OCI-LY1 (cell line): Measurements from ENCODE around the gene ARFGEF2.

Source experiments
- H2AFZ ChIP-seq: fragments of 200-600 bp; sonication (generic), shearing (Covaris generic); 2 replicates; pipeline ENCODE4 v1.6.0; 2014; ENCODE audit warnings: antibody characterized with exemption, mild to moderate bottlenecking, low read length
- H3F3A ChIP-seq: fragments of 200-600 bp; sonication (generic), shearing (Covaris generic); 2 replicates; pipeline ENCODE4 v1.6.0; 2014; ENCODE audit warnings: mild to moderate bottlenecking, antibody characterized with exemption, low read length, moderate library complexity; ENCODE audit not compliant: insufficient read depth
- H3K27ac ChIP-seq: fragments of 200-600 bp; sonication (generic); 2 replicates; pipeline ENCODE4 v1.5.1; 2014; ENCODE audit warnings: low read length, mixed run types, mild to moderate bottlenecking, low read depth; ENCODE audit not compliant: poor library complexity, severe bottlenecking
- H3K27me3 ChIP-seq: fragments of 200-600 bp; sonication (generic); 2 replicates; pipeline ENCODE4 v1.6.0; 2014; ENCODE audit warnings: antibody characterized with exemption, mild to moderate bottlenecking, low read length, moderate library complexity; ENCODE audit not compliant: insufficient read depth
- H3K36me3 ChIP-seq: fragments of 200-600 bp; sonication (generic); 2 replicates; pipeline ENCODE4 v1.6.1; 2014; ENCODE audit warnings: mild to moderate bottlenecking, antibody characterized with exemption, low read length, moderate library complexity, mixed read lengths; ENCODE audit not compliant: insufficient read depth
- H3K4me1 ChIP-seq: fragments of 200-600 bp; sonication (generic); 2 replicates; pipeline ENCODE4 v1.5.1; 2014; ENCODE audit warnings: mild to moderate bottlenecking, low read length, moderate library complexity; ENCODE audit not compliant: insufficient read depth, severe bottlenecking
- H3K4me2 ChIP-seq: fragments of 200-600 bp; sonication (generic), shearing (Covaris generic); 2 replicates; pipeline ENCODE4 v1.6.1; 2014; ENCODE audit warnings: low read length
- H3K4me3 ChIP-seq: fragments of 200-600 bp; sonication (generic); 2 replicates; pipeline ENCODE4 v1.5.1; 2014; ENCODE audit warnings: low read length, low read depth, mild to moderate bottlenecking, mixed read lengths; ENCODE audit not compliant: poor library complexity, severe bottlenecking
- H3K79me2 ChIP-seq: fragments of 200-600 bp; shearing (Covaris generic); 2 replicates; pipeline ENCODE4 v1.6.1; 2016; ENCODE audit warnings: mixed run types, low read length, mixed read lengths; ENCODE audit not compliant: insufficient read depth
- H3K9ac ChIP-seq: fragments of 200-600 bp; sonication (generic), shearing (Covaris generic); 2 replicates; pipeline ENCODE4 v1.6.1; 2014; ENCODE audit warnings: mild to moderate bottlenecking, low read length, mixed read lengths
- H3K9me2 ChIP-seq: fragments of 200-600 bp; sonication (generic), shearing (Covaris generic); 2 replicates; pipeline ENCODE4 v1.6.1; 2014; ENCODE audit warnings: low read depth, mild to moderate bottlenecking, low read length, mixed read lengths
- H3K9me3 ChIP-seq: fragments of 200-600 bp; shearing (Covaris generic); 2 replicates; pipeline ENCODE4 v1.6.1; 2014; ENCODE audit warnings: low read length, mixed read lengths
- H4K20me1 ChIP-seq: fragments of 200-600 bp; sonication (generic), shearing (Covaris generic); 2 replicates; pipeline ENCODE4 v1.6.0; 2016; ENCODE audit warnings: mild to moderate bottlenecking, low read length; ENCODE audit not compliant: insufficient read depth
- CTCF ChIP-seq: fragments of 200-600 bp; sonication (generic), shearing (Covaris generic); IDR thresholded peaks from 2 replicates; pipeline ENCODE4 v1.5.1; 2017; ENCODE audit warnings: mild to moderate bottlenecking, antibody characterized with exemption, low read length, moderate library complexity, mixed read lengths
- EZH2 ChIP-seq: fragments of 200-600 bp; sonication (generic), shearing (Covaris generic); IDR thresholded peaks from 2 replicates; pipeline ENCODE4 v1.8.0; 2017; ENCODE audit warnings: borderline replicate concordance, mixed run types, mild to moderate bottlenecking, antibody characterized with exemption, low read length, moderate library complexity, mixed read lengths

The ARFGEF2 gene

GRCh38 chr20:48906221-48906877 is 15.2 kb upstream of the ARFGEF2 start:
- H3K9me3 ChIP-seq, result peaks cover 7% of the 10 kb centered on the region; the same call in 1 of the 2 replicates
- no peaks in the 10 kb centered on the region for H3F3A ChIP-seq
- H3K4me3 ChIP-seq, result no peak overlapping the region
- no peak overlapping the region for H2AFZ ChIP-seq
- no peak overlapping the region for H3K9ac ChIP-seq
- no peak overlapping the region for H3K27ac ChIP-seq
- no peak overlapping the region for H3K4me2 ChIP-seq
- no peaks in the 10 kb centered on the region for H3K27me3 ChIP-seq
- no peaks in the 10 kb centered on the region for H3K4me1 ChIP-seq
- TF ChIP-seq EZH2 (no peak), CTCF (no peak)
- H4K20me1 ChIP-seq, result no peaks in the 10 kb centered on the region
- H3K36me3 ChIP-seq, result no peaks in the 10 kb centered on the region; the same call in 1 of the 2 replicates
- H3K9me2 ChIP-seq, result no peaks in the 10 kb centered on the region
- no peaks in the 10 kb centered on the region for H3K79me2 ChIP-seq

- H3K27me3 ChIP-seq, result no peaks in the 10 kb centered on the region
- no peak for TF ChIP-seq CTCF
- no peak for TF ChIP-seq EZH2
- no peaks in the 10 kb centered on the region for H3K9me2 ChIP-seq
- H3F3A ChIP-seq, result no peaks in the 10 kb centered on the region
- H2AFZ ChIP-seq, result no peak overlapping the region
- no peaks in the 10 kb centered on the region for H4K20me1 ChIP-seq
- H3K4me3 ChIP-seq, result no peak overlapping the region
- no peak overlapping the region for H3K9ac ChIP-seq
- H3K27ac ChIP-seq, result no peak overlapping the region
- H3K9me3 ChIP-seq, result peaks cover 7% of the 10 kb centered on the region; the same call in 1 of the 2 replicates
- no peak overlapping the region for H3K4me2 ChIP-seq
- H3K36me3 ChIP-seq, result no peaks in the 10 kb centered on the region; the same call in 1 of the 2 replicates
- no peaks in the 10 kb centered on the region for H3K79me2 ChIP-seq
- no peaks in the 10 kb centered on the region for H3K4me1 ChIP-seq
These were observed 12.7 kb upstream of the ARFGEF2 start for GRCh38 chr20:48908656-48909319.

GRCh38 chr20:48909910-48910309 is 11.6 kb upstream of the ARFGEF2 start:
- Histone ChIP-seq H2AFZ (no peak overlapping the region), H3K9me3 (peaks cover 7% of the 10 kb centered on the region; the same call in 1 of the 2 replicates), H3K27ac (no peak overlapping the region), H3F3A (no peaks in the 10 kb centered on the region), H3K4me2 (no peak overlapping the region), H3K9me2 (no peaks in the 10 kb centered on the region), H3K9ac (no peak overlapping the region), H3K4me3 (no peak overlapping the region), H3K27me3 (no peaks in the 10 kb centered on the region), H4K20me1 (no peaks in the 10 kb centered on the region), H3K79me2 (no peaks in the 10 kb centered on the region), H3K4me1 (no peaks in the 10 kb centered on the region), H3K36me3 (no peaks in the 10 kb centered on the region; the same call in 1 of the 2 replicates)
- TF ChIP-seq CTCF, result no peak
- no peak for TF ChIP-seq EZH2
